GM21723 (cell line): ENCODE data around the gene KRTCAP2.
"Not testable (repeated sequence)": the region's sequence is repeated elsewhere in the genome, so short reads cannot be mapped to it uniquely, and the experiment has no call there.

Experiments used
- ATAC-seq: cut with Tn5 transposase; IDR thresholded peaks from one replicate; pipeline ENCODE4 v1.9.1; 2021; ENCODE audit warnings: mild to moderate bottlenecking, moderate library complexity; ENCODE audit not compliant: unreplicated experiment

Gene KRTCAP2

DNA sequence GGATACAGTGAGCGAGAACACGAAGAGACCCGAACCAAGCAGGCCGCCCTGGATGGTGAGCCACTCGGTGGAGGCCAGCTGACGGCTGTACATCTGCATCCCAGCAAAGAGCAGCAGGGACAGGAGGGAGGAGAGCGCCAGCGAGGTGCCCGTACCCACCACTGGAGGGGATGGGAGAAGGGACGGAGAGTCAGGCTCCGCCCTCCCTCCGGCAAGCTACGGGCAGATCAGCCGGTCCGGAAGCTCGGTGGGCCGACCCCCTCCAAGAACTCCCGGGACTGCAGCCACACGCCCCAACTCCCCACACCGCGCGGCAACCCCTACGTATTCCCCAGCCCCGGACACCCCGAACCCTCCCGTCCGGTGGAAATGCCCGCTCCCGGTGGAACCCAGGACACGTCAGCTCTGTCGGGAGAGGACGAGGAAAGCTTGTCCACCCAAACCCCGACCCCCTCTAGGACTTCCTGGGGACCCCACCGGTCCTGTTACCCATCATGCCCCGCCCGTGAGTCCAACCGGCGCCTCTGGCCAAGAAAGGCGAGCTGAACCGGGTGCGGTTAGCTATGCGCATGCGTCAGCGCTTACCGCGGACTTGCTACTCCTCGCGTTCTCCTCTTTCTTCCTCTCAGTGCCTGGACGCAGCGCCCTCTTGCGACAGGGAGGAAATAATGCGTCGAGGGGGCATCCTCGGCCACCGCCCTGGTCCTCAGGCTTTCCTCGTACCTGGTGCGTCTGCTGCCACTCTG lies at the start of gene KRTCAP2:
KRTCAP2 (minus strand) TSS at position 573 of the 746 bp plus-strand sequence; CDS start at position 493, 80 bp downstream.
- peak; percentile 73 for ATAC-seq

DNA sequence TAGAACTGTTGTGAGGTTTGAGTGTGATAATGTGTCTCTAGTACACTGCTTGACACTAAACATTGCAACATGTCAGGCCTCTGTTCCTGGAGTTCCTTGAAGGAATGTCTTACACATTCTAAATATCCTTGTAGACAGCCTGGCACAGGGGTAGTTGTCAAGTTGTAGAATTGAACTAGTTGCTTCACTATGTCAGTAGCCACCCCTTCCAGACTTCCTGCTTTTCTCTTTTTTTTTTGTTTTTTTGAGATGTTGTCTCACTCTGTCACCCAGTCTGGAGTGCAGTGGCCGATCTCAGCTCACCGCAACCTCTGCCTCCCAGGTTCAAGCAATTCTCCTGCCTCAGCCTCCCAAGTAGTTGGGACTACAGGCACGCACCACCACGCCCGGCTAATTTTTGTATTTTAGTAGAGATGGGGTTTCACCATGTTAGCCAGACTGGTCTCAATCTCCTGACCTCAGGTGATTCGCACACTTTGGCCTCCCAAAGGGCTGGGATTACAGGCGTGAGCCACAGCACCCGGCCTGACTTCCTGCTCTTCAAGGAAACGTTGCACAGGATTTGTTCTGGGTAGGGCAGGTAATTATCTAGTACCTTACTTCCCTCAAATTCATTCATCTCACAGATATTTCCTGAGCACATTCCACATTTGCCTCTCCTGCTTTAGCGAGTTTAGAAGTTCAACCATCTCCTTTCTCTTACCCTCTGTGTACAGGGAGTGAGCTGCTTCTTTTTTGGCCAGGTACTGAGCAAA lies 47.3 kb upstream of the KRTCAP2 start:
- ATAC-seq = not testable (repeated sequence)

DNA sequence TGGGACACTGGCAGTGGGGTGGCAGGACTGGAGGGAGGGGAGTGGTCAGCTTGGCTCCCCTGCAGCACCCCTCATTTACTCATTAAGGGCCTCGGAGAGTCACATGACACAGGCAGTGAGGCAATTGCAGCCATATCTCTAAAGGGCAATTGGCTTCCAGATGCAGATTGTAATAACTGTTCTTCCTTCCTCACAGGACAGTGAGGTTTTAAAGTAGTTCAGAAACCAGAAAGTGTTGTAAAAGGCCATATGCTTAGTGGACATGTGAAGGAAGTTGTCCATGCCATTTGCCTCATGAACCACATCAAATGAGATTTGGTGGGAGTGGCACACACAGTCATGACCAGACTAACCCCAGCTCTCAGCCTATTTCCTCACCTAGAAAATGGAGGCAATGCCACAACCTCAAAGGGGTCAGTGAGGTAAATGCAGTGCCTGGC lies 46.5 kb upstream of the KRTCAP2 start:
- no peak for ATAC-seq

DNA sequence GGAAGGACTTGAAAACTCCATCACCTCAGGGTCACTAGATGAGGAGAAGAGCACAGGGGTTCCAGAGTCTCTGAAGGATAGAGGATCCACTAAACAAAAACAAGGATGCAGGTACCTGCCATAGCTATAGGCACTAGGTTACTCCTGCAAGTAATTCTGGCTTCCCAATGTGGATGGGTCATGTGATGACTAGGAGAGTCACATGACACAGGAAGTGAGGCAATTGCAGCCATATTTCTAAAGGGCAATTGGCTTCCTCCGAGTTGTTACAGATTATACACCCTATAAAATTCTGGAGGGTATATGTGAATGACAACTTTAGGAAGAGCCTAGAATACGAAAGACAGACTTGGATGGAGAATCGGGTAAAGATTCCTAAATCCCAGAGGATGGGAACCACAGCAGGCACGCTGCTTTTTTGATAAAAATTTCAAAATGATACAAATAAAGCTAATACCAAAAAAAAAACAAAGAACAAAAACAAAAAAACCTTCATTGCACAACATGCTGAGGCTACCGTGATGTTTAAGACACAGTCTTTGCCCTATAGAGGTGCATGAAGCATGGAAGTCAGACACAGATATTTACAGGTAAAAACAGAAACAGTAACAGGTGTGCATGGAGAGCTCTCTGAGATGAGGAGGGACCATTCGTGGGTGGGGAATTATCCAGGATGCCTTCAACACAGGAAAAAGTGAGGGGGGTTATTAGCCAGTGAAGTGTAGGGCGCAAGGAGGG lies 45.9 kb upstream of the KRTCAP2 start:
- no peak for ATAC-seq

DNA sequence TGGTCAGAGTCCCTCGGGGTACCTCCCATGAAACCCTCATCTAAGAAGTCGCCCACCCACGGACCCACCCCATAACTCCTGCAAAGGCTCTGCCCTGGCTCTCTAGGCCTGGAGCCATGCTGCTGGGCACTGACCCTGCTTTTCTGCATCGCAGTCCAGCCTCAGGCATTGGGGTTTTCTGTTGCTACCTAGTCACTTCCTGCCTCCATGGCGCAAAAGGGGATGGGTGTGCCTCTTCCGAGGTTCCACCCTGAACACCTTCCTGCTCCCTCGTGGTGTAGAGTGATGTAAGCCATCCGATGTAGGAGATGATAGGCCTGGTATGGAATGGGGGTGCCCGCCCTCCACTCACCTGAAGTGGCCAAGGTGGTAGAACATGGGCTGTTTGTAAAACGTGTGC lies 41.6 kb upstream of the KRTCAP2 start:
- ATAC-seq = not testable (repeated sequence)

DNA sequence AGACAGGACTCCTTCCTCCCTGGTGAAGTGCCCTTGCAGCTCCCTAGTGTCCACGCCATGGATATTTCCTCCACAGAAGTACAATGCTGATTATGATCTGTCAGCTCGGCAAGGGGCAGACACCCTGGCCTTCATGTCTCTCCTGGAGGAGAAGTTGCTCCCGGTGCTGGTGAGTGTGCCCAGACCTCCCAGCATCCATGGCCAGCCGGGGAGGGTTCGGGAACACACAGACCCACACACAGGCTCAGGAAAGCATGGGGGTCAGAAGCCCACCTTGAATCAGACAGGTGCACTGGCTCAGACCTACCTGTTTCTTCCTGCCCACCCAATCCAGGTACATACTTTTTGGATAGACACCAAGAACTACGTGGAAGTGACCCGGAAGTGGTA lies 38.9 kb upstream of the KRTCAP2 start:
- not testable (repeated sequence) for ATAC-seq

DNA sequence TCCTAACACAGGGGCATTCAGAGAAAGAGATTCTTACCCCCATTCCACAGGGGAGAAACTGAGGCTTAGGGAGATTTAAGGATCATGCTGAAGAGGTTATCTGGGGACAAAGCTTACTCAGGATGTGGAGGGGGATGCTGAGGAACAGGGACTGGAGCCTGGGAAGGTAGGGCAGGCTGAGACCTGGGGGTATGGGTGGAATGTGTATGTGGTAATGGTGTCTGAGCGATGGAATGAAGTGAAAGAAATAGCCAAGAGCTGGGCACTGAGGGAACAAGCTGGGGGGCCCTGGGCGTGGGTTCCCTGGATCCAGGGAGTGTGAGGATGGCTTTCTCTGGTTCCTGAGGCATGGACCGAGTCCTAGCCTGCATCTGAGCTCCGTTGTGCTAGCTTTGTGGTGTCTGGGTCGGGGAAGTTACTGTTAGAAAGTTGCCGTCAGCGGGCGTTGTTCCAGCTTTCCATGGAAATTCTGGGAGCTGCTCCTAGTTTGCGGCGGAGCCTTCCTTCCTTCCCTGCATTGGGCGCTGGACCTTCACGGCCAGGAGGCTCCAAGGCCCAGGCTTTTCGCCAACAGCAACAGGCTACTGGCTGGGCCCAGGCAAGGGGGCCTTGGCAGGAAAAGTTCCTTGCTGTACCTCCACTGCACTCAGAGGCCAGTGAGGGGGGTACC lies 38.4 kb upstream of the KRTCAP2 start:
- not testable (repeated sequence) for ATAC-seq

DNA sequence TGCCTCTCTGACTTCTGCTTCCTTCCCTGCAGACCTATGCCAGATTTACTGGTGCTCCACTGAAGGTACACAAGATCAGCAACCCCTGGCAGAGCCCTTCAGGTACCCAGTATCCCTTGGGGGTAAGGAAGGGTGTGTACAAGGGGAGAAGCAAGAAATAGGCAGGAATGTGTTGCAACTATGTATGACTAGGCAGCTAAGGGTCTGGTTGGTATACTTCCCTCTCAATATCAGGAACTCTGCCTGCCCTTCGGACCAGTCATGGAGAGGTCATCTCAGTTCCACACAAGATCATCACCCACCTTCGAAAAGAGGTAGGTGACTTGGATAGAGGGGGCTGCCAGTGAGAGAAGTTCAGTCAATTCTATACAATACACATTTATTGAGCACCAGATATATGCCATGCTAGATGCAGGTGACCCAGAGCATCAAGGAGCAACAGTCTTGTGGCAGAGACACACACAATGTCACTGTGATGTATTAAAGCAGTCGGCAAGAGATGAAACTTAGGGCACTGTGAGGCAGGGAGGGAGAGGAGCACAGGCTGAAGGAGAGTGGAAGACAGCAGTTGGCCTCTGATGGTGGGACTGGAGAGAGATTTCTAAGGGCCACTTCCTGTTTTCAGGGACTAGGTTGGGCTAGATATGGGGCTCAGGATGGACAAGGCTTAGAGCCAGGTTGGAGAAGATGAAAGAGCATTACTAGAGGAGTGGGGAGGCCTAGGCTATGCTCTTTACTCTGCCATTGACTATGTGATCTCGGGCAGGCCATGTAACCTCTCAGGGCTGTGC lies 37.4 kb upstream of the KRTCAP2 start:
- ATAC-seq = no peak

DNA sequence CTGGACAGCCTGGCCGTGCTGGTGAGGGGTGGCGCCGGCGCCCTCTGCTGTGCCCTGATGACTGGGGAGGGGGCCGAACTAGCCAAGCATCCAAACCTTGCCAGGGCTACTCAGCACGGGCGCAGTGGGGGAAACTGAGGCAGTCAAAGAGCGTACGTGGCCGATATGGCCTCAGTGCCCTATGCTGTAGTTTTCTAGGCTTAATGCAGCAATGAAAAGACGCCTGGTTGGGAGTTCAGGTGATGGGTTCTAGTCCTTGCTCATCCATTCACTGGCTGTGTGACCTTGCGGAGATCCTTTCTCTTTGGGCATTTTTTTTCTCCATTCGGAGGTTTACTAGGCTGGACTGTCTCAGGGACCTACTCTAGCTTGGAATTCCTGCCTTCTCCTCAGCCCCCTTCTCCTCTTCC lies 36.2 kb upstream of the KRTCAP2 start:
- ATAC-seq = no peak

DNA sequence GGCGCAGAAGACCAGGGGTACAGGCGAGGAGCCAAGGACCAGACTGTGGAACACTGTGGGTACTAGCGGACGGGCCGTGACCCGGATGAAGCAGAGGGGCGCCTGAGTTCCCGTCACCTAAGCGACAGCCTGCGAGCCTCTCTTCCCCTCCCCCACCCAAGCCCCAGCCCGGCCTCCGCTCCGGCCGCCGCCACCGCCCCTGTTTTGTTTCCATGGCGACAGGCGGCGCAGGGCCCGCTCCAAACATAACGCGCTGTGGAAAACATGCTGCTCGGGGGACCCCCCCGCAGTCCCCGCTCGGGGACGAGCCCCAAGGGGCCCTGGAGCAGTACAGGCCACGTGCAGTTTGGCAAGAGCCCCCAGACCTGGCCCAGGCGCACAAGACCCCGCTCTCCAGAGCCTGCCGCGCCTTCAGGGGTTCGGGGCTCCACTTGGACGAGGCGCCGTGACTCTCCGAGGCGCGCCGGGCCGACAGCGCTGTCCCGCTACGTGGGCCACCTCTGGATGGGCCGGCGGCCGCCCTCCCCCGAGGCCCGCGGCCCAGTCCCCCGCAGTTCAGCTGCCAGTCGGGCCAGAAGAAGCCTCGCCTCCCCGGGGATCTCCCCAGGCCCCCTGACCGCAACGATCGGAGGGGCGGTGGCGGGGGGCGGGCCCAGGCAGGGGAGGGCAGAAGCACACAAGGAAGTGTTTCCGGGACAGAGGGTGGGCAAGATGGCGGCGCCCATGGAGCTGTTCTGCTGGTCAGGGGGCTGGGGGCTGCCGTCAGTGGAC lies 35.6 kb upstream of the KRTCAP2 start, which contains the start of gene MTX1:
MTX1 (plus strand) TSS at position 155 of the 771 bp plus-strand sequence; CDS start at position 265, 110 bp downstream.
- ATAC-seq = peak; percentile 75

DNA sequence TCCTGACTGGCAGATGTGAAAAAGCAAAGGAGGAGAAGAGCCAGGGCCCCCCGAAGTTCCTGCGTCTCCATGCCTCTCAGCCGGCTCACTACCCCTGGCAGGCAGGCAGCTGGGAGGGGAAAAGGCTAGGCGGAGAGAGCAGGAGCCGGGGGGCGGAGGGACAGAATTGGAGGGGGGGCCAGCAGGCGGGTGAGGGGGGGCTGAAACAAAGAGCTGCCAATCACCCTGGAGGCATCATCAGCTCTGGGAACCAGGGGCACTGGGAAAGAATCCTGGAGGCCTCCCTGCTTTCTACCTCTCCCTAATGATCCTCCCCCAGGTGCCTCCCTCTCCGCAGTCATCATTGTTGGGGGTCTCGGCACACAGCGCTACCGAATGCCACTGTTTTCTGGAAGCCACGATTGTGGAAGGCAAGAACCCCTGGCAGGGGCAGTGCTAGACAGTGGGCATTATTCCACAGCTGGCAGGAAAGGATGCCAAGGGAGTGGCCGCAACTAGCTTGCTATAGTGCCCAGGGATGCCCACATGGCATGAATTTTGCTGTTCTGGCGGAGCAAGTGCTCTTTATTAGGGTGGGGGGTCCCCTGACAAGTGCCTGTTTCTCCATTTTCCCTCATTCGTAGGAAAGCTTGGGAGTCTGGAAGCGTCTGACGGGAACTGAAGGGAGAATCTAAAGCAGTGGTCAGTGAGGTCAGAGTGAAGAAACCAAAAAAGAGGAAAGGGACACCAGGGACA lies 34.9 kb upstream of the KRTCAP2 start, which contains the start of gene THBS3:
THBS3 (minus strand) TSS at position 92 of the 735 bp plus-strand sequence; CDS start at position 71, 21 bp downstream.
- ATAC-seq = no peak

DNA sequence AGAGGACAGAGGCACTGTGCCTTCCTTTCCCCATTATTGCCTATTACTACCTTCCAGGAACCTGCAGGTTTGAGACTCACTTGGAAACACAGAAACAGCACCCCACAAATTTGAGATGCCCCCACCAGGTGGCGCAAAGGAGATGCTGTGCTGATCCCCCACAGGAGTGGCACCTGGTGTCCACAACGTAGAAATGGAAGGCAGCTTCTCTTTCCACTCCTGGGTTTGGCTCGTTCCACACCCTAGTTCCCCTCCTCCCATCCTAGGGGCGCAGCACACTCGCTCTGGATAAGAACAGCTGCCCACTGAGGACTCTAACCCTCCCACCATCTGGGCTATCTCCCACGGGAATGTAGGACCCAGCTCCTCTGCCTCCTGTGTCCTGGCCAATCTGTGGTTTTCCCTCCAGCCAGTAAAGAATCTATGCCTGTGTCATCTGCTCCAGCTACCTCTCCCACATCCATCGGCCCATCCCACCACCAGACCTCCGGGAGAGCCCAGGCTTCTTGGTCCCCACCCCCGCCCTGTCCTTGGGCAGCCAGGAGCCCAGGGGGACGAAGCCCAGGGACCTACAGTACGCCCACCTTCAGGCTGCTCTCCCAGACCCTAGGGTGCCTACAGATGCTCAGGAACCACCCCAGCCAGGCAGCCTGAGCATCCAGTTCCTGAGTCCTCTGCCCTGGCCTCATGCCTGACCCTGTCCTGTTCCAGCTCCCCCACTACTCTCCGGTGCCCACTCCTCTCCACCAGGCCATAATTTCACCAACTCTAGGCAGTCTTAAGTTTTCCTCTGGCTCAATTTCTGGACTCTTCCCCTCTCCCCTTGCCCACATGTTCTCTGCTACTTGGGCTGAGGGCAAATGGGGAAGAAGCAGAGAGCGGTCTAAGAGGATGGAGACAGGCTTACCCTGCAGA lies 34.0 kb upstream of the KRTCAP2 start:
- no peak for ATAC-seq

DNA sequence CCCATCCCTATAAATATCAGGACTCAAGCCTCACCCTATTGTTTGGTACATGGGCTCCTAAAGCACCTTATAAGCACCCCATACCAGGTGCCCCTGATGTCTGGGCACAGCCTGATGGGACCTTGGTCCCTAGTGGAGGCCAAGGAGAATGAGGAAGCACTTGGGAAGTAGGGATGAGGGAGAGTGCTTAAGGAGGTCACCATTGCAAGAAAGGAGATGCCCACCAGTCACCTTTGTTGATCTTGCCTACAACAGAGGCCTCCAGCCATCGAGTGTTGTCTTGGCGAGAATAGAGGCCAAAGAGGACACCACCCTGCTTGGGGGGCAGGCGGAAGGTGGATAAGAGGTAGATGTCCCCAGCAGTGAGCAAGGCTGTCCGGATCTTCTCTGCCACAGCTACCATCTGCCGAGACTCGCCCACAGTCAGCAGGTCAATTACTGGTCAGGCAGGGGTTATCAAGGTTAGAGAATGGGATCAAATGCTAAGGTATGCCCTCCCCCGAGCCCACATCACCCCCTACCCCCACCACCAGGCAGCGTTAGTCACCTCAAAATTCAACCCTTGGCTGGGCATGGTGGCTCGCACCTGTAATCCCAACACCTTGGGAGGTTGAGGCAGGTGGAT lies 33.0 kb upstream of the KRTCAP2 start:
- ATAC-seq = no peak

DNA sequence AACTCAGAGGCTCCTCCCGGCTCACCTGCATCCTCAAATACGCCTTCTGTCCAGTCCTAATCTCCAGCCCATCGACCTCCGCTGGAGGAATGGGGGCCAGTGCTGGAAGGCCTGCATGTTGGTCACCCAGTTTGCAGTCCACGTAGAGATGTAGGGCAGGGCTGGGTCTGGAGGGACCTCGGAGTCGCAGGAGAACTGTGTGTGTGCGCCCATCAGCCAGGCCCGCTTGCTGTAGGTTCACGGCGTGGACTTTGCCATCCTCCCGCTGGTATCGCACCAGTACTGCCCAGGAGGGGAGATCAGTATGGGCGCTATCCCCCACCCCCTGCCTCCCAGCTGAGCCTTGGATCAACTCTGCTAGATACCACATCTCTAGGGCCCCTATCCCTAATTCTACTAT lies 31.9 kb upstream of the KRTCAP2 start:
- ATAC-seq = no peak

DNA sequence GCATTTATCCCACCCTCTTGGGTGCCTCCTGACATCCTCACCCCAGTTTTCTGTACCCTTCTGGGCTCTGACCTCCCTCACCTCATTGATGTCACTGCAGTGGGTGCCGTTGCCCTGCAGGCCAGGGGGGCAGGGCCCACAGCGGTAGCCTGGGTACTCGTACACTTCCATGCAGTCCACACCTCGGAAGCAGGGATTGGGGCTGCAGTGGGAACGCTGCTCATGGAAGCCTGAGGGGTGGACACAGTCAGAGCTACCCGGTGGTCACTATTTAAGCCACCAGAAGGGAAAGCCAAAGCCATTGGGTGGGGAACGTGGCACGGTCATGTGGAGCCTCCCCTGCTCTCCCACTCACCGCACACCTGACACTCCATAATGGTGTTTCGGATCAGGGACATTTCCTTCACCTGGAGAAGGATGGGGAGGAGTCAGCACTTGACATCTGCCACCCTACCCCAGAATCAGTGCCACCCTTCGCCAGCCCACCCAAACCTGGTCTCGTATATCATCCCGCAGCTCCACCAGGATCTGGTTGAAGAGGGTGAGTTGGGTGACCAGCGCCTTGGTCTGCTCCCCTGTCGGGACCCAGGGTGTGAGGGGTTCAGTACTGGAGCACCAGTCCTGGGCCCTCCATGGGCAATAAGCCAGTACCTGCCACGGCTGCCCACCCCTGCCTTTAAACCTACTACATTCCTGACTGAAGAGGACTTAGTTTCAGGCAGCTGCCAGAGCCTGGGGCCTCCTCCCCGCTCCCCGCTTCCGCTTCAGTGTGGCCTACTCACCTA lies 29.8 kb upstream of the KRTCAP2 start:
- ATAC-seq = no peak

DNA sequence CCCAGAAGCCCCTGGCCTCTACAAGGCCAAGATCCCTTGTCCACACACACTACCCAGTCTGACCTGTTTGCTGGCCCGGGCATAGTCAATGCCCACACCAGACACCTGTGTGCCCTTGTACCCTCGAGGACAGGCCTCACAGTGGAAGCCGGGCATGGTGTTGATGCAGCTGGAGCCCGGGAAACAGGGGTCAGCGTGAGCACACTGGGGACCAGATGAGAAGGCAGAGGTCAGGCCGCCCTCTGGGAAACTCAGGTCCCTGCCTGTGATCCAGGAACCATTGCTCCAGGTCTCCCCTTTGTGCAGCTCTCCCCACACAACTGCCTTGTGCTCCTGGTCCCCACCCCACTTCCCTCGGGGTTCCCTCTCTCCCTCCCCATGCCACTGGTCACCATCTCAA lies 29.1 kb upstream of the KRTCAP2 start:
- no peak for ATAC-seq
